Colon (tissue), 2 donors: ENCODE results near the gene GIGYF1.
"Not testable (repeated sequence)": the region's sequence is repeated elsewhere in the genome, so short reads cannot be mapped to it uniquely, and the experiment has no call there.

ENCODE experiments used
- FAIRE-seq: peaks from 2 replicates; lab custom pipeline; 2012; peaks lifted over from hg19 to GRCh38; lab: Jason Lieb, UNC
- donor health status: control.
- donor health status: control.

Gene GIGYF1

GRCh38 chr7:100710452-100710851 lies 16.4 kb upstream of the GIGYF1 start:
- no peak for FAIRE-seq

GRCh38 chr7:100708395-100708794 lies 14.3 kb upstream of the GIGYF1 start:
- no peak for FAIRE-seq

GRCh38 chr7:100706672-100707311 lies 12.7 kb upstream of the GIGYF1 start:
- FAIRE-seq: no peak

GRCh38 chr7:100705753-100706671 lies 12.0 kb upstream of the GIGYF1 start, which contains the start of gene POP7:
TSS of gene POP7 (plus strand) at chr7:100706121. CDS start at chr7:100706831, 710 bp downstream.
- no peak for FAIRE-seq

- no peak for FAIRE-seq
These were observed 11.3 kb upstream of the GIGYF1 start for GRCh38 chr7:100705320-100705752.

GRCh38 chr7:100701089-100701488 lies 7.0 kb upstream of the GIGYF1 start:
- FAIRE-seq: not testable (repeated sequence)

GRCh38 chr7:100699018-100699417 lies 5.0 kb upstream of the GIGYF1 start:
- no peak for FAIRE-seq

- no peak for FAIRE-seq
These were observed 2.1 kb upstream of the GIGYF1 start for GRCh38 chr7:100696123-100696521.

- FAIRE-seq: no peak
These were observed 545 bp downstream of the GIGYF1 start for GRCh38 chr7:100693312-100694097.

GRCh38 chr7:100692578-100692961 lies 1.5 kb downstream of the GIGYF1 start:
- no peak for FAIRE-seq

- no peak for FAIRE-seq
These were observed 2.1 kb downstream of the GIGYF1 start for GRCh38 chr7:100691676-100692577.

GRCh38 chr7:100689230-100690135 lies 4.6 kb downstream of the GIGYF1 start:
- FAIRE-seq: no peak

GRCh38 chr7:100688326-100688860 lies 5.7 kb downstream of the GIGYF1 start:
- FAIRE-seq: no peak

- no peak for FAIRE-seq
These were observed 6.2 kb downstream of the GIGYF1 start for GRCh38 chr7:100687751-100688300.

- FAIRE-seq: no peak
These were observed 6.8 kb downstream of the GIGYF1 start for GRCh38 chr7:100687261-100687660.

GRCh38 chr7:100686822-100687211 lies 7.2 kb downstream of the GIGYF1 start:
- FAIRE-seq: no peak

GRCh38 chr7:100686201-100686821 lies 7.7 kb downstream of the GIGYF1 start:
- no peak for FAIRE-seq

- FAIRE-seq: no peak
These were observed 8.4 kb downstream of the GIGYF1 start for GRCh38 chr7:100685631-100686145.

GRCh38 chr7:100685049-100685605 lies 8.9 kb downstream of the GIGYF1 start:
- no peak for FAIRE-seq
